HepG2 (cell line): Measurements from ENCODE around the gene TMEM80. TPM values are rescaled to one million over a fixed set of nuclear protein-coding genes. Genes with fewer than 3 reads are reported as not detected.

Source experiments
- ELF1 ChIP-seq: sonication (generic); formaldehyde crosslinking; IDR thresholded peaks from 2 replicates; pipeline ENCODE4 v1.4.0; 2020; ENCODE audit warnings: missing genetic modification reagents
- FOXM1 ChIP-seq: sonication (generic); formaldehyde crosslinking; IDR thresholded peaks from 2 replicates; pipeline ENCODE4 v1.5.0; 2020; ENCODE audit warnings: missing genetic modification reagents
- HES4 ChIP-seq: sonication (generic); formaldehyde crosslinking; IDR thresholded peaks from 2 replicates; pipeline ENCODE4 v1.9.0; 2021; ENCODE audit warnings: mild to moderate bottlenecking, missing genetic modification reagents, borderline replicate concordance
- HNRNPL ChIP-seq: fragments of 200-400 bp; formaldehyde crosslinking; IDR thresholded peaks from 2 replicates; pipeline ENCODE4 v1.6.1; 2017; ENCODE audit warnings: mild to moderate bottlenecking, low read depth, low read length
- HNRNPLL ChIP-seq: fragments of 200-400 bp; formaldehyde crosslinking; IDR thresholded peaks from 2 replicates; pipeline ENCODE4 v1.6.1; 2017; ENCODE audit warnings: mild to moderate bottlenecking, low read depth, low read length; ENCODE audit not compliant: poor library complexity, severe bottlenecking
- MIXL1 ChIP-seq: IDR thresholded peaks from 2 replicates; pipeline ENCODE4 v1.6.1; 2016
- NCOR1 ChIP-seq: fragments of 200-600 bp; sonication (generic); IDR thresholded peaks from 2 replicates; pipeline ENCODE4 v1.7.0; 2017; ENCODE audit warnings: antibody characterized with exemption, low read length, borderline replicate concordance
- TCF7 ChIP-seq: sonication (generic); IDR thresholded peaks from 2 replicates; pipeline ENCODE4 v1.6.1; 2016; ENCODE audit warnings: antibody characterized with exemption, low read depth
- ZFYVE20 ChIP-seq: sonication (generic); formaldehyde crosslinking; IDR thresholded peaks from 2 replicates; pipeline ENCODE4 v1.8.0; 2023; ENCODE audit warnings: low read depth, mild to moderate bottlenecking, moderate library complexity, missing genetic modification reagents, borderline replicate concordance
- ZNF138 ChIP-seq: sonication (generic); formaldehyde crosslinking; IDR thresholded peaks from 2 replicates; pipeline ENCODE4 v1.5.0; 2020; ENCODE audit warnings: mild to moderate bottlenecking, low read depth, missing genetic modification reagents
- ZNF343 ChIP-seq: sonication (generic); formaldehyde crosslinking; IDR thresholded peaks from 2 replicates; pipeline ENCODE4 v1.4.0; 2020; ENCODE audit warnings: mild to moderate bottlenecking, missing genetic modification reagents
- ZNF460 ChIP-seq: sonication (generic); formaldehyde crosslinking; IDR thresholded peaks from 2 replicates; pipeline ENCODE4 v1.5.1; 2020; ENCODE audit warnings: missing genetic modification reagents, mild to moderate bottlenecking, borderline replicate concordance
- polyA plus RNA-seq, 8 experiments: library from polyadenylated mRNA; depleted of rRNA in 3 of 8; stranded (reverse) in 7 of 8; unstranded in 1 of 8; fragments of >200 nt; fragmentation: Illumina TruSeq in 4 of 8; extraction: Trizol in 4 of 8; gene quantifications; 2 replicates each; pipeline versions ENCODE4 v1.2.1 to v1.2.3, GENCODE V29; 2011 to 2016; ENCODE audit warnings: low read depth in 4 of 8, missing spikeins in 1 of 8, mixed read lengths in 1 of 8; ENCODE audit not compliant: insufficient read depth in 1 of 8
- total RNA-seq, 5 experiments: library from RNA; depleted of rRNA; stranded (reverse); fragments of >200 nt; fragmentation: Illumina TruSeq; extraction: Trizol; gene quantifications; 2 replicates each; pipeline ENCODE4 v1.2.3, GENCODE V29; 2016; ENCODE audit warnings: low read depth in 1 of 5
- TF ChIP-seq, protein P1 (sequence below): sonication (generic); formaldehyde crosslinking; IDR thresholded peaks from 2 replicates; pipeline ENCODE4 v1.8.0; 2022; ENCODE audit warnings: mild to moderate bottlenecking, missing genetic modification reagents, borderline replicate concordance
- TF ChIP-seq, protein P2 (sequence below): sonication (generic); formaldehyde crosslinking; IDR thresholded peaks from 2 replicates; pipeline ENCODE4 v1.5.1; 2020; ENCODE audit warnings: mild to moderate bottlenecking, missing genetic modification reagents, moderate library complexity
- TF ChIP-seq, protein P3 (sequence below): sonication (generic); formaldehyde crosslinking; IDR thresholded peaks from 2 replicates; pipeline ENCODE4 v1.5.1; 2020; ENCODE audit warnings: mild to moderate bottlenecking, moderate library complexity, missing genetic modification reagents
- TF ChIP-seq, protein P4 (sequence below): sonication (generic); formaldehyde crosslinking; IDR thresholded peaks from 2 replicates; pipeline ENCODE4 v1.4.0; 2020; ENCODE audit warnings: mild to moderate bottlenecking, missing genetic modification reagents, borderline replicate concordance
- TF ChIP-seq, protein P5 (sequence below): sonication (generic); formaldehyde crosslinking; IDR thresholded peaks from 2 replicates; pipeline ENCODE4 v1.4.0; 2020; ENCODE audit warnings: mild to moderate bottlenecking, low read depth, missing genetic modification reagents

The TMEM80 gene
- total and polyA plus RNA-seq, 2 of the 13 experiments (the other 11 are each of a cell fraction or from before 2014, with no cell fraction given), result 5.6 to 17.1 TPM

DNA sequence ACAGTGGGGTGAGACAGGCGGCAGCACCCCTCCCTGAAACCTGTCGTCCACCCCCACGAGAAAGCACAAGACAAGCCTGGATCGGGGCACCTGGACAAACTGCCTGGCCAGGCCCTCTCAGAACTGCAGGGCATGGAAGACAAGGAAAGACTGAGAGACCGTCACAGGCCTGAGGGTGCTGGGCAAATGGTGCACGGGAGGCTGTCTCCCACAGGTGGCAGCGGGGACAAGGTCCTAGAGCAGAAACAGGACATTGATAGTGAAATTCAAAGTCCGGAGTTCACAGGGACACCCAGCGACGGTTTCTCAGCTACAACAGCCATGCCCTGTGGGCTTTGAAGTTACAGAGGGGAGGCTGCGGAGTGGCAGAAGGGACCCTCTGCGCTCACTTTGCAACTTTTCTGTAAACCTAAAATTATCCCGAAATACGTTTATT, 37.9 kb upstream of the TMEM80 start (continued):
- TF ChIP-seq, protein P1, sequence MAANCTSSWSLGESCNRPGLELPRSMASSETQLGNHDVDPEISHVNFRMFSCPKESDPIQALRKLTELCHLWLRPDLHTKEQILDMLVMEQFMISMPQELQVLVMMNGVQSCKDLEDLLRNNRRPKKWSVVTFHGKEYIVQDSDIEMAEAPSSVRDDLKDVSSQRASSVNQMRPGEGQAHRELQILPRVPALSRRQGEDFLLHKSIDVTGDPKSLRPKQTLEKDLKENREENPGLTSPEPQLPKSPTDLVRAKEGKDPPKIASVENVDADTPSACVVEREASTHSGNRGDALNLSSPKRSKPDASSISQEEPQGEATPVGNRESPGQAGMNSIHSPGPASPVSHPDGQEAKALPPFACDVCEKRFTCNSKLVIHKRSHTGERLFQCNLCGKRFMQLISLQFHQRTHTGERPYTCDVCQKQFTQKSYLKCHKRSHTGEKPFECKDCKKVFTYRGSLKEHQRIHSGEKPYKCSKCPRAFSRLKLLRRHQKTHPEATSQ (CRISPR knock-in tag), result no peak
- TF ChIP-seq ZFYVE20 (CRISPR knock-in tag) (no peak), TCF7 (peak; percentile 29; the same call in 1 of the 2 replicates), NCOR1 (peak; percentile 91), ZNF138 (CRISPR knock-in tag) (no peak), HNRNPL (peak; percentile 85), ELF1 (CRISPR knock-in tag) (no peak), ZNF460 (no peak), HES4 (CRISPR knock-in tag) (no peak), ZNF343 (CRISPR knock-in tag) (no peak), MIXL1 (CRISPR knock-in tag) (no peak), FOXM1 (CRISPR knock-in tag) (no peak), HNRNPLL (peak; percentile 18)
- TF ChIP-seq, protein P2, sequence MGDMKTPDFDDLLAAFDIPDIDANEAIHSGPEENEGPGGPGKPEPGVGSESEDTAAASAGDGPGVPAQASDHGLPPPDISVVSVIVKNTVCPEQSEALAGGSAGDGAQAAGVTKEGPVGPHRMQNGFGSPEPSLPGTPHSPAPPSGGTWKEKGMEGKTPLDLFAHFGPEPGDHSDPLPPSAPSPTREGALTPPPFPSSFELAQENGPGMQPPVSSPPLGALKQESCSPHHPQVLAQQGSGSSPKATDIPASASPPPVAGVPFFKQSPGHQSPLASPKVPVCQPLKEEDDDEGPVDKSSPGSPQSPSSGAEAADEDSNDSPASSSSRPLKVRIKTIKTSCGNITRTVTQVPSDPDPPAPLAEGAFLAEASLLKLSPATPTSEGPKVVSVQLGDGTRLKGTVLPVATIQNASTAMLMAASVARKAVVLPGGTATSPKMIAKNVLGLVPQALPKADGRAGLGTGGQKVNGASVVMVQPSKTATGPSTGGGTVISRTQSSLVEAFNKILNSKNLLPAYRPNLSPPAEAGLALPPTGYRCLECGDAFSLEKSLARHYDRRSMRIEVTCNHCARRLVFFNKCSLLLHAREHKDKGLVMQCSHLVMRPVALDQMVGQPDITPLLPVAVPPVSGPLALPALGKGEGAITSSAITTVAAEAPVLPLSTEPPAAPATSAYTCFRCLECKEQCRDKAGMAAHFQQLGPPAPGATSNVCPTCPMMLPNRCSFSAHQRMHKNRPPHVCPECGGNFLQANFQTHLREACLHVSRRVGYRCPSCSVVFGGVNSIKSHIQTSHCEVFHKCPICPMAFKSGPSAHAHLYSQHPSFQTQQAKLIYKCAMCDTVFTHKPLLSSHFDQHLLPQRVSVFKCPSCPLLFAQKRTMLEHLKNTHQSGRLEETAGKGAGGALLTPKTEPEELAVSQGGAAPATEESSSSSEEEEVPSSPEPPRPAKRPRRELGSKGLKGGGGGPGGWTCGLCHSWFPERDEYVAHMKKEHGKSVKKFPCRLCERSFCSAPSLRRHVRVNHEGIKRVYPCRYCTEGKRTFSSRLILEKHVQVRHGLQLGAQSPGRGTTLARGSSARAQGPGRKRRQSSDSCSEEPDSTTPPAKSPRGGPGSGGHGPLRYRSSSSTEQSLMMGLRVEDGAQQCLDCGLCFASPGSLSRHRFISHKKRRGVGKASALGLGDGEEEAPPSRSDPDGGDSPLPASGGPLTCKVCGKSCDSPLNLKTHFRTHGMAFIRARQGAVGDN, result peak; percentile 63
- TF ChIP-seq, protein P3, sequence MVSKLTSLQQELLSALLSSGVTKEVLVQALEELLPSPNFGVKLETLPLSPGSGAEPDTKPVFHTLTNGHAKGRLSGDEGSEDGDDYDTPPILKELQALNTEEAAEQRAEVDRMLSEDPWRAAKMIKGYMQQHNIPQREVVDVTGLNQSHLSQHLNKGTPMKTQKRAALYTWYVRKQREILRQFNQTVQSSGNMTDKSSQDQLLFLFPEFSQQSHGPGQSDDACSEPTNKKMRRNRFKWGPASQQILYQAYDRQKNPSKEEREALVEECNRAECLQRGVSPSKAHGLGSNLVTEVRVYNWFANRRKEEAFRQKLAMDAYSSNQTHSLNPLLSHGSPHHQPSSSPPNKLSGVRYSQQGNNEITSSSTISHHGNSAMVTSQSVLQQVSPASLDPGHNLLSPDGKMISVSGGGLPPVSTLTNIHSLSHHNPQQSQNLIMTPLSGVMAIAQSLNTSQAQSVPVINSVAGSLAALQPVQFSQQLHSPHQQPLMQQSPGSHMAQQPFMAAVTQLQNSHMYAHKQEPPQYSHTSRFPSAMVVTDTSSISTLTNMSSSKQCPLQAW (CRISPR knock-in tag), result peak; percentile 52; the same call in 1 of the 2 replicates
- TF ChIP-seq, protein P4, sequence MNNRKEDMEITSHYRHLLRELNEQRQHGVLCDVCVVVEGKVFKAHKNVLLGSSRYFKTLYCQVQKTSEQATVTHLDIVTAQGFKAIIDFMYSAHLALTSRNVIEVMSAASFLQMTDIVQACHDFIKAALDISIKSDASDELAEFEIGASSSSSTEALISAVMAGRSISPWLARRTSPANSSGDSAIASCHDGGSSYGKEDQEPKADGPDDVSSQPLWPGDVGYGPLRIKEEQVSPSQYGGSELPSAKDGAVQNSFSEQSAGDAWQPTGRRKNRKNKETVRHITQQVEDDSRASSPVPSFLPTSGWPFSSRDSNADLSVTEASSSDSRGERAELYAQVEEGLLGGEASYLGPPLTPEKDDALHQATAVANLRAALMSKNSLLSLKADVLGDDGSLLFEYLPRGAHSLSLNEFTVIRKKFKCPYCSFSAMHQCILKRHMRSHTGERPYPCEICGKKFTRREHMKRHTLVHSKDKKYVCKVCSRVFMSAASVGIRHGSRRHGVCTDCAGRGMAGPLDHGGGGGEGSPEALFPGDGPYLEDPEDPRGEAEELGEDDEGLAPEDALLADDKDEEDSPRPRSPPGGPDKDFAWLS (CRISPR knock-in tag), result no peak
- TF ChIP-seq, protein P5, sequence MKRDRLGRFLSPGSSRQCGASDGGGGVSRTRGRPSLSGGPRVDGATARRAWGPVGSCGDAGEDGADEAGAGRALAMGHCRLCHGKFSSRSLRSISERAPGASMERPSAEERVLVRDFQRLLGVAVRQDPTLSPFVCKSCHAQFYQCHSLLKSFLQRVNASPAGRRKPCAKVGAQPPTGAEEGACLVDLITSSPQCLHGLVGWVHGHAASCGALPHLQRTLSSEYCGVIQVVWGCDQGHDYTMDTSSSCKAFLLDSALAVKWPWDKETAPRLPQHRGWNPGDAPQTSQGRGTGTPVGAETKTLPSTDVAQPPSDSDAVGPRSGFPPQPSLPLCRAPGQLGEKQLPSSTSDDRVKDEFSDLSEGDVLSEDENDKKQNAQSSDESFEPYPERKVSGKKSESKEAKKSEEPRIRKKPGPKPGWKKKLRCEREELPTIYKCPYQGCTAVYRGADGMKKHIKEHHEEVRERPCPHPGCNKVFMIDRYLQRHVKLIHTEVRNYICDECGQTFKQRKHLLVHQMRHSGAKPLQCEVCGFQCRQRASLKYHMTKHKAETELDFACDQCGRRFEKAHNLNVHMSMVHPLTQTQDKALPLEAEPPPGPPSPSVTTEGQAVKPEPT (CRISPR knock-in tag), result no peak
